ENCODE results near the gene TBC1D5.

The TBC1D5 gene

DNA sequence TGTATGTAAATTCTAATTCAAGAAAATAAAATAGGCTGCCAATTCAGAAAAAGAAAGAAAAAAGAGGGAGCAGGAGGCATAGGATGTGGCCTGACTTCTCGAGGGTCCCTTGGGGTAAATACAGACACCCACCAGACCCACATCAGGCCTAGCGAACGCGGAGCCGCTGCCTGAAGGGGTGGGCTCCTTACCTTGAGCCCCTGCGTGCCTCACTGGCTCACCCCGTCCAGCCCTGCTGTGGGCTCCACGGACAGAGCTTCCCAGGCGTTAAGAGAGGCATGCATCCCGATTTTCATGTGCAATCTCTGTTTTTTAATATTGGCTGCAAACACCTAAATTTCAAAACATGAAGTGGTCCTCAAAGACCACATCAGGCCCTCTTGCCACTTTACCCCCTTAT, 599.9 kb downstream of the TBC1D5 start:
- no peaks in the 10 kb centered on the region for H3K27me3 ChIP-seq (ENCODE audit: insufficient read depth, low read length, poor library complexity, severe bottlenecking)
- no peaks in the 10 kb centered on the region for H3K79me2 ChIP-seq (ENCODE audit: insufficient read depth, low read length)
- no peaks in the 10 kb centered on the region for H3K36me3 ChIP-seq (ENCODE audit: insufficient read depth, low read length)
- H3K9me2 ChIP-seq (replicated peaks; ENCODE audit: low read depth, low read length) = no peaks in the 10 kb centered on the region
- H3K9ac ChIP-seq (ENCODE audit: low read depth, low read length, poor library complexity, severe bottlenecking) = no peak overlapping the region
- H3K9me3 ChIP-seq (ENCODE audit: insufficient read depth, low read depth, low read length) = no peaks in the 10 kb centered on the region
- no peak overlapping the region for H2AFZ ChIP-seq (ENCODE audit: low read length)
- H4K20me1 ChIP-seq (ENCODE audit: insufficient read depth, low read length, poor library complexity, severe bottlenecking) = no peaks in the 10 kb centered on the region
- no peak for TF ChIP-seq EZH2phosphoT487 (IDR thresholded peaks at IDR 0.05; ENCODE audit: borderline replicate concordance)
- TF ChIP-seq, protein P1, sequence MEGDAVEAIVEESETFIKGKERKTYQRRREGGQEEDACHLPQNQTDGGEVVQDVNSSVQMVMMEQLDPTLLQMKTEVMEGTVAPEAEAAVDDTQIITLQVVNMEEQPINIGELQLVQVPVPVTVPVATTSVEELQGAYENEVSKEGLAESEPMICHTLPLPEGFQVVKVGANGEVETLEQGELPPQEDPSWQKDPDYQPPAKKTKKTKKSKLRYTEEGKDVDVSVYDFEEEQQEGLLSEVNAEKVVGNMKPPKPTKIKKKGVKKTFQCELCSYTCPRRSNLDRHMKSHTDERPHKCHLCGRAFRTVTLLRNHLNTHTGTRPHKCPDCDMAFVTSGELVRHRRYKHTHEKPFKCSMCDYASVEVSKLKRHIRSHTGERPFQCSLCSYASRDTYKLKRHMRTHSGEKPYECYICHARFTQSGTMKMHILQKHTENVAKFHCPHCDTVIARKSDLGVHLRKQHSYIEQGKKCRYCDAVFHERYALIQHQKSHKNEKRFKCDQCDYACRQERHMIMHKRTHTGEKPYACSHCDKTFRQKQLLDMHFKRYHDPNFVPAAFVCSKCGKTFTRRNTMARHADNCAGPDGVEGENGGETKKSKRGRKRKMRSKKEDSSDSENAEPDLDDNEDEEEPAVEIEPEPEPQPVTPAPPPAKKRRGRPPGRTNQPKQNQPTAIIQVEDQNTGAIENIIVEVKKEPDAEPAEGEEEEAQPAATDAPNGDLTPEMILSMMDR (conservative IDR thresholded peaks at IDR 0.05; ENCODE audit: low read length) = no peak
- no peak overlapping the region for H3K4me3 ChIP-seq (ENCODE audit: low read length, poor library complexity, severe bottlenecking)
- H3F3A ChIP-seq (ENCODE audit: low read depth) = no peaks in the 10 kb centered on the region
- no peak overlapping the region for H3K4me2 ChIP-seq (ENCODE audit: low read depth, low read length, poor library complexity, severe bottlenecking)
- H3K4me1 ChIP-seq (ENCODE audit: insufficient read depth, low read length, poor library complexity, severe bottlenecking) = no peaks in the 10 kb centered on the region

DNA sequence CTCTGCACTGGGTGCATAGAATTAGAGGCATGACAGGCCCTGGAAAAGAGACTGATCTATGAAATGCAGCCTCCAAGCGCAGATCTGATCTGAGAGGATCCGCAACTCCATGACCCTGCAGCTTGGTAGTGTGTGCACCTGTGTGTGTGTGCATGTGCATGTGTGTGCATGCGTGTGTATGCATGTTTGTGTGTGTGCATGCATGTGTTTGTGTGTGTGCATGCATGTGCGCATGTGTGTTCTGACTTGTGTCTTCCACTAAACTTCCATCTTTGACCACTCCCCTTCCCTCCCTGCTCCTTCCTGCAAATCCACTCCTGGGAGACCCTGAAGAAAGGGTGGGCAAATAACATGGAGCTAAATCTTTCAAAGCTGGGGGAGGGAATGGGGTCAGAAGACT, 600.7 kb downstream of the TBC1D5 start:
- Histone ChIP-seq H3K9me2 (replicated peaks; ENCODE audit: low read depth, low read length) (no peaks in the 10 kb centered on the region), H3K4me1 (ENCODE audit: insufficient read depth, low read length, poor library complexity, severe bottlenecking) (no peaks in the 10 kb centered on the region), H3F3A (ENCODE audit: low read depth) (no peaks in the 10 kb centered on the region), H4K20me1 (ENCODE audit: insufficient read depth, low read length, poor library complexity, severe bottlenecking) (no peaks in the 10 kb centered on the region), H3K9ac (ENCODE audit: low read depth, low read length, poor library complexity, severe bottlenecking) (no peak overlapping the region), H3K27me3 (ENCODE audit: insufficient read depth, low read length, poor library complexity, severe bottlenecking) (no peaks in the 10 kb centered on the region), H3K79me2 (ENCODE audit: insufficient read depth, low read length) (no peaks in the 10 kb centered on the region), H3K4me3 (ENCODE audit: low read length, poor library complexity, severe bottlenecking) (no peak overlapping the region), H3K36me3 (ENCODE audit: insufficient read depth, low read length) (no peaks in the 10 kb centered on the region), H2AFZ (ENCODE audit: low read length) (no peak overlapping the region), H3K4me2 (ENCODE audit: low read depth, low read length, poor library complexity, severe bottlenecking) (no peak overlapping the region), H3K9me3 (ENCODE audit: insufficient read depth, low read depth, low read length) (no peaks in the 10 kb centered on the region)
- TF ChIP-seq EZH2phosphoT487 (IDR thresholded peaks at IDR 0.05; ENCODE audit: borderline replicate concordance) = no peak
- TF ChIP-seq, protein P1 (conservative IDR thresholded peaks at IDR 0.05; ENCODE audit: low read length) = no peak

DNA sequence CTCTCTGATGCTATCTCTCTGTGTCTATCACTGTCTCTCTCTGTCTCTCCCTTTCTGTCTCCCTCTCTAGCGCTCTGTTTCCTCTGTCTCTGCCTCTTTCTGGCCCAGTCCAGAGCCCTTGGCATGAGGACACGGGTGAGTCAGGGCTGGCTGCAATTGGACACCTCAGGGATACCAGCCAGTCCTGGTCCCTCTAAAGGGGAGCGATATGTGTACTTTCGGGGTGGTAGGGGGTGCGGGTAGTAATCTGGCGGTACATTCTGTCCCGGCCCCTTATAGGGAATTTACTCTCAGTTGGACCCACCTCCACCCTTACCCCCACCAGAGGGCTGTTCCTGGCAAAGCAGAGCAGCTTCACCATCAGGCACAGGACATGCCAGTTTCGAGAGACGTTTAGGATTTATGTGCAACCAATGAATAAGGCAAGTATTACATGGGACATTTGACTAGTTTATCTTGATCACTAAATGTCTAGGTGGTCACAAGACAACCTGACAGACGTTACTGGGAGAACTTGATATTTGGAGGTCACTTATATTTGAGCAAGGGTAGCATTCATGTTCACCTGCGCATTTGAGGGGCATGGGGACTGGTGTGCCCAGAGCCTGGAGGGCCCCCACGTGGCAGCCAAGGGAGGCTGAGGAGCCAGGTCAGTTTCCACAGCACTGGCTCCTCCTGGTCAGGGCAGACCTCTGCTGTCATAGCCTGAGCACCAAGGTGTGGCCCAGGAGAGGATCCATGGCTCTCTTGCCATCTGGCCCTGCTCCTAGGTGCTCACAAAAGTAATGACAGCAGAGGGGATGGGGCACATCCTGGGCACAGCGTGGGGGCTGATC, 601.5 kb downstream of the TBC1D5 start:
- H3K4me2 ChIP-seq (ENCODE audit: low read depth, low read length, poor library complexity, severe bottlenecking) = no peak overlapping the region
- no peaks in the 10 kb centered on the region for H3K9me2 ChIP-seq (replicated peaks; ENCODE audit: low read depth, low read length)
- H3K36me3 ChIP-seq (ENCODE audit: insufficient read depth, low read length) = no peaks in the 10 kb centered on the region
- TF ChIP-seq EZH2phosphoT487 (IDR thresholded peaks at IDR 0.05; ENCODE audit: borderline replicate concordance) = no peak
- TF ChIP-seq, protein P1 (conservative IDR thresholded peaks at IDR 0.05; ENCODE audit: low read length) = no peak
- no peaks in the 10 kb centered on the region for H4K20me1 ChIP-seq (ENCODE audit: insufficient read depth, low read length, poor library complexity, severe bottlenecking)
- H3K9ac ChIP-seq (ENCODE audit: low read depth, low read length, poor library complexity, severe bottlenecking) = no peak overlapping the region
- no peaks in the 10 kb centered on the region for H3K27me3 ChIP-seq (ENCODE audit: insufficient read depth, low read length, poor library complexity, severe bottlenecking)
- no peaks in the 10 kb centered on the region for H3K79me2 ChIP-seq (ENCODE audit: insufficient read depth, low read length)
- no peaks in the 10 kb centered on the region for H3F3A ChIP-seq (ENCODE audit: low read depth)
- no peaks in the 10 kb centered on the region for H3K9me3 ChIP-seq (ENCODE audit: insufficient read depth, low read depth, low read length)
- H3K4me3 ChIP-seq (ENCODE audit: low read length, poor library complexity, severe bottlenecking) = no peak overlapping the region
- H2AFZ ChIP-seq (ENCODE audit: low read length) = no peak overlapping the region
- H3K4me1 ChIP-seq (ENCODE audit: insufficient read depth, low read length, poor library complexity, severe bottlenecking) = no peaks in the 10 kb centered on the region

Data from Loucy (cell line).